Heart left ventricle (tissue), 13 donors: ENCODE data around the gene KCNC4.

ENCODE experiments used
- POLR2A ChIP-seq, 2 donors: fragments of 450-650 bp; IDR thresholded peaks; one replicate each; pipeline ENCODE4 v1.6.1; 2017; ENCODE audit warnings: antibody characterized with exemption in 2 of 2, mild to moderate bottlenecking in 2 of 2, moderate library complexity in 2 of 2
- TF ChIP-seq, protein P1 (sequence below), 12 donors: fragments of 200-600 bp; sonication (generic) in 4 of 12; IDR thresholded peaks; one replicate each; pipeline versions ENCODE4 v1.5.0 to v1.8.0; 2018 to 2022; ENCODE audit warnings: antibody characterized with exemption in 12 of 12, mild to moderate bottlenecking in 5 of 12
- donor health status: ischemic (EF 13 %, LVEDD 7.1; RV severe dilation, severe dysfunction).
- donor health status: DM: no; HTN: yes; CAD: no.
- donor health status: DM: no; HTN: no; CAD: no.
- donor health status: ischemic (EF 25% LVEDD 6.9; RV normal size, moderate dysfunction).
- donor health status: ischemic (EF 25% LVEDD 5.7; RV mildly dilated, moderate dysfunction).
- donor health status: ischemic (EF 35%, LVEDD 5.7; RV mildly dilated, moderate dysfunction).
- donor health status: nonischemic (EF 11% LVEDD 7.7; RV severe dilation, severe dysfunction).
- donor health status: DM: yes; HTN: yes; CAD: no.
- donor health status: PGD.
- donor health status: ischemic (EF 29% LVEDD 5.4; RV normal size, mild dysfunction).
- donor health status: nonischemic (EF 23%, LVEDD 6.1; RV moderate dilation, normal function).

DNA sequence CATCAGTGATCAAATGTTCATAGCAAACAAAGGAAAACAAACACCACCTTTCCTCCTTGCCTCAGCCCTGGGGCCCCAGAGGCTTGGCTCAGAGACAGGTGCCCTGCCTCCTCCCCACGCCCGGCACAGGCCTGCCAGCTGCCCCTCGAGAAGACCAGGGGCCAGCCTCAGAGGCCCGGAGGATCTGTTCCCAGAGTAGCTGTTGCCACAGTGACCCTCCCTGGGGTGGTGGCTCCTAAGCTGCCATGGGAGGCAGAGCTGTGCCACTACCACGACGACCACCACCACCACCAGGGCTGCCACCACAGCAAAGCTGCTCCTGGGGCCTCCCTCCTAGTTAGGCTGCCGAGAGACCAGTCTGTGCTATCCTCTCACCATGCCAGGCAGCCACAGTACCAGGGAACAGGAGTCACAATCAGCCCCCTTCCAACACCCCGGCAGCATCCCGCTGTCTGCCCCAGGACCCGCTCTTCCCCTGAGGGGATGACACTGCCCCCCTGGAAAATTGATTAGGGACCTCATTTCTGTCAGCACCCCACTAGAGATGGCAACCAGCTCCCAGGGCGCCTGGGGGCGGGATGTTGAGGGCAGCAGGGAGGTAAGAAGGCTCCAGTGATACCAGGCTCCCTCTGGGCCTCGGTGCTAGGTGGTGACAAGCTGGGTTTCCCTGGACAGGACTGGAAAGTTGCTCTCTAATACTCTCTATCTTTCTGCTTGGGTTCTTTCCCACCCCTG, 30.5 kb downstream of the KCNC4 start:
- TF ChIP-seq, protein P1, sequence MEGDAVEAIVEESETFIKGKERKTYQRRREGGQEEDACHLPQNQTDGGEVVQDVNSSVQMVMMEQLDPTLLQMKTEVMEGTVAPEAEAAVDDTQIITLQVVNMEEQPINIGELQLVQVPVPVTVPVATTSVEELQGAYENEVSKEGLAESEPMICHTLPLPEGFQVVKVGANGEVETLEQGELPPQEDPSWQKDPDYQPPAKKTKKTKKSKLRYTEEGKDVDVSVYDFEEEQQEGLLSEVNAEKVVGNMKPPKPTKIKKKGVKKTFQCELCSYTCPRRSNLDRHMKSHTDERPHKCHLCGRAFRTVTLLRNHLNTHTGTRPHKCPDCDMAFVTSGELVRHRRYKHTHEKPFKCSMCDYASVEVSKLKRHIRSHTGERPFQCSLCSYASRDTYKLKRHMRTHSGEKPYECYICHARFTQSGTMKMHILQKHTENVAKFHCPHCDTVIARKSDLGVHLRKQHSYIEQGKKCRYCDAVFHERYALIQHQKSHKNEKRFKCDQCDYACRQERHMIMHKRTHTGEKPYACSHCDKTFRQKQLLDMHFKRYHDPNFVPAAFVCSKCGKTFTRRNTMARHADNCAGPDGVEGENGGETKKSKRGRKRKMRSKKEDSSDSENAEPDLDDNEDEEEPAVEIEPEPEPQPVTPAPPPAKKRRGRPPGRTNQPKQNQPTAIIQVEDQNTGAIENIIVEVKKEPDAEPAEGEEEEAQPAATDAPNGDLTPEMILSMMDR (IDR thresholded peaks at IDR 0.05) = no peak
- no peak for TF ChIP-seq POLR2A (IDR thresholded peaks at IDR 0.05)
